COLO668 (cell line): ENCODE measurements around the gene RAF1.
"Not testable (repeated sequence)": the region's sequence is repeated elsewhere in the genome, so short reads cannot be mapped to it uniquely, and the experiment has no call there.

ENCODE experiments used
- DNase-seq: peaks from one replicate; lab custom pipeline; 2025; ENCODE audit not compliant: unreplicated experiment; lab: John Stamatoyannopoulos, UW

Gene RAF1

GRCh38 chr3:12663936-12664908 is at the start of gene RAF1:
TSS of gene RAF1 (minus strand) at chr3:12664117. CDS start at chr3:12618721, 45,396 bp downstream.
- DNase-seq, result peak; percentile 96

DNA sequence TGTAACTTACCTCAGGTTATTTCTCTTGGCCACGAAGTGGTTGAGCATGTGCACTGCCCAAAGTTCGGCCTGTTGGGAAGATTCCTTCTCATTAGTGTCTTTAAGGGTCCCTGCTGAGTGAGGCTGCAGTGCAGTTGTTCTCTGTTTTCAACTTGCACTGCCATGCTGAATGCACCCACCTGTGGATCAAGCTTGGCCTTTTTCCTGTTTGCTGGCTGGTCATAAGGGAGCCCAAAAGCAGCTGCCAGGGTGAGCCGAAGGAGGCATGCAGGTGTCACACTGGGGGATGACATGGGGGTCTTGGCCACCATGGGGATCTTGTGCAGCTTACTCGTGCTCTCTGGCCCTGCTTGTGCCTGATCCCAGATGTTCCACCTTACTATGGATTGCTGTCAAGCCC is 46.1 kb upstream of the RAF1 start:
- no peak for DNase-seq

- DNase-seq, result no peak
These were observed 45.4 kb upstream of the RAF1 start for GRCh38 chr3:12709334-12709733.

GRCh38 chr3:12708584-12709192 is 44.8 kb upstream of the RAF1 start:
- no peak for DNase-seq

- no peak for DNase-seq
These were observed 43.5 kb upstream of the RAF1 start for GRCh38 chr3:12707449-12707848.

- peak; percentile 31 for DNase-seq
These were observed 42.8 kb upstream of the RAF1 start for GRCh38 chr3:12706504-12707253.

DNA sequence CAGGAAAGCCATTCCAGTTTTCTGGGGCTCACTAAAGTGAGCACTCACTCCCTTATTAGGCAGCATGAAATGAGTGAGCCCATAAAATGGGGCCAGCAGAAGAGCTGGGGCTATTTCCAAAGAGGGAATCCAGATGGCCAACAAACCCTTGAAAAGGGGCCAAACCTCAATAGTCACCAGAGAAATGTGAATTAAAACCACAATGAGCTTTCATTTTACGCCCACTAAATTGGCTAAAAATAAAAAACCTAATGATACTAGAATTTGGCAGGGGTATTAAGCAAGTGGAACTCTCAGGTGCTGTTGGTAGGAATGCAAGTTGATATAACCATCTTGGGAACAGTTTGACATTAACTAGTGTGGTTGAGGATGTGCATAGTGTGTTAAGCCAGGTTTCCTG is 42.1 kb upstream of the RAF1 start:
- no peak for DNase-seq

DNA sequence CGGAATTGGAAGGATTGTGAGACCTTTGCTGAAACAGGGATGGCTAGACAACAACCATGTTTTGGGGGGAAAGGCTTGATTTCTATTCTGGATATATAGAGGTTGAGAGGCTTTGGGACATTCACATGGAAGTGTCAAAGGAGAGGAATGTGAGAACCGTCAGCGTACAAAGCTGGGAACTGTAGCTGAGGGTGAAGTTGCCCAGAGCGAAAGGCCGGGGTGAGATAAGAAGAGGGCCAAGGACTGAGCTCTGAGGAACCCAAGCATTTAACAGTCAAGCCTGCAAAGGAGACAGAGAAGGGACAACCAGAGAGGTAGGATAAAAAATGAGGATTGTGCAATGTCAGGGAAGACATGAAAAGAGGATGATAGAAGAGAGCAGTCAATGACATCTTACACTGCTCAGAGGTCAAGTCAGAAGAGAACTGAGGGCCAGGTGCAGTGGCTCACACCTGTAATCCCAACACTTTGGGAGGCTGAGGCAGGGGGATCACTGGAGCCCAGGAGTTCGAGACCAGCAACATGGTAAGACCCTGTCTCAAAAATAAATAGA is 41.5 kb upstream of the RAF1 start:
- no peak for DNase-seq

GRCh38 chr3:12702501-12702900 is 38.6 kb upstream of the RAF1 start:
- DNase-seq, result no peak

DNA sequence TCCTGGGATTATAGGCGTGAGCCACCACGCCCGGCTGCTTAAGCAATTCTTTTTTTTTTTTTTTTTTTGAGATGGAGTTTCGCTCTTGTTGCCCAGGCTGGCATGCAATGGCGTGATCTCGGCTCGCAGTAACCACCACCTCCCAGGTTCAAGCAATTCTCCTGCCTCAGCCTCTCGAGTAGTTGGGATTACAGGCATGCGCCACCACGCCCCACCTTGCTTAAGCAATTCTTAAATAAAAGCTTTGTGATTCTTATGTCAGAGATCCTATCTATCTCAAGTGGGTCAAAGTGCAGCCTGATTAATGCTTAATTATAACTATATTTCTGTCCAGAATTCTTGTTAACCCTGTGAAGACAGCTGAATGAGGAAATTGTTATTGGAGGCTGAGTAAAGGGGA is 37.7 kb upstream of the RAF1 start:
- DNase-seq, result not testable (repeated sequence)

DNA sequence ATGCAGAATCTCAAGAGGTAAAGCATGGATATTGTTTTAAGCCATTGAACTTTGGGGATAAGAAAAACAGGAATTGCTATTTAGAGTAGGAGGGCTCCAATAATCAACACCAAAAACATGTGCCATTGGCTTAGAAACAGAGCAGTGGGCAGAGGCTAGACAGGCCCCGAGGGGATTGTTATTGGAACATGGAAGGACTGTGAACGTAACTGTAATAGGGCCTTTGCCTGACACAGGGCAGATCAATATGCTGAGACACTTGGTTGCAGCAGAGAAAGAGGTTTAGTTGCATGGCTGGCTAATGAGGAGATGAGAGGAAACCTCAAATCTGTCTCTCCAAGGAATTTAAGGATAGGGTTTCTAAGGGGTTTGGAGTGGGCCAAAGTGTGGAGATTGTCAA is 36.9 kb upstream of the RAF1 start:
- DNase-seq, result no peak

DNA sequence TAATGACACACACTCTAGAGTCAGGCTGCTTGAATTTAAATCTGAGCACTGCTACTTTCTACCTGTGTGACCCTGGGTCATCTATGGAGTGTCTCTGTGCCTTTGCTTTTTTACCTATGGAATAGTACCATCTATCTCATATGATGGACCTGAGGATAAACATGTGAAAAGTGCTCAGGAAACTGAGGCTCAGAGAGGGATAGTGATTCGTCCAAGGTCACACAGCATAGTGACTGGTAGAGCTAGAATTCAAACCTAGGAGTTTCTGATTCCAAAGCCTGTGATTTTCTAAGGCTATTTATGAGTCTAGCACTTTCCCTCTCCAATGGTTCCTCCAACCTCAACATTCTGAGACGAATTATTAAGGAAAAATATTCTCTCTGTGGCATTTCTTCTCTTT is 32.0 kb upstream of the RAF1 start:
- no peak for DNase-seq

DNA sequence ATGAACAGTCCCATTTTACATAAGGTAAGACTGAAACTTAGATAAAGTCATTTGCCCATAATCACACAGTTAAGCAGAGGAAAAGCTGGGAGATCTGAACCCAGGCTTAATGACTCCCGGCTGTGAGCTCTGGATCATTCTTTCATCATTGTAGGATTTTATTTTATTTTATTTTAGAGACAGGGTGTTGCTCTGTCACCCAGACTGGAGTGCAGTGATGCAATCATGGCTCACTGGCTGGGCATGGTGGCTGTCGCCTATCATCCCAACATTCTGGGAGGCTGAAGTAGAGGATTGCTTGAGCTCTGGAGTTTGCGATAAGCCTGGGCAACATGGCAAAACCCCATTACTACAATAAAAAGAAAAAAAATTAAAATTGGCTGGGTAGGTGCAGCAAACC is 31.2 kb upstream of the RAF1 start:
- no peak for DNase-seq

GRCh38 chr3:12692444-12692843 is 28.5 kb upstream of the RAF1 start:
- no peak for DNase-seq

GRCh38 chr3:12689997-12690711 is 26.2 kb upstream of the RAF1 start:
- DNase-seq, result no peak

- DNase-seq, result no peak
These were observed 24.0 kb upstream of the RAF1 start for GRCh38 chr3:12687948-12688347.

DNA sequence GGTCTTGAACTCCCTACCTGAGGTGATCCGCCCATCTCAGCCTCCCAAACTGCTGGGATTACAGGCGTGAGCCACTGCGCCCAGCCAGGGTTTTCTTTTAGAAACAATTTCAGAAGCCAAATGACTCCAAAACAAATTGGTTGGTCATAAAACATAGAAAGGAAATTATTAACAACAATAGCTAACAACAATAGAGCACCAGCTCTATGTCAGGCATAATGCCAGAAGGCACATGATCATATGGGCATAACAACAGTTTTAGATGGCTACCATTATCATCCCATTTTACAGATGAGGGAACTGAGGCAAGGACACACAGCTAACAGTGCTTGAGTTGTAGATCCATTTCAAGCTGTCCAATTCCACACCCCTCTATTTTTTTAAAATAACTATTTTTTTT is 22.2 kb upstream of the RAF1 start:
- DNase-seq, result no peak

- no peak for DNase-seq
These were observed 18.1 kb upstream of the RAF1 start for GRCh38 chr3:12681943-12682390.

- no peak for DNase-seq
These were observed 17.4 kb upstream of the RAF1 start for GRCh38 chr3:12681089-12681942.

GRCh38 chr3:12679468-12679867 is 15.6 kb upstream of the RAF1 start:
- DNase-seq, result no peak
